NOMO-1 treated with dmso at 0.1 percent for 144 hours (cell line): Measurements from ENCODE around the gene CYTH1.

Experiments used
- DNase-seq: peaks from one replicate; lab custom pipeline; 2025; ENCODE audit not compliant: unreplicated experiment; lab: John Stamatoyannopoulos, UW

Gene CYTH1

DNA sequence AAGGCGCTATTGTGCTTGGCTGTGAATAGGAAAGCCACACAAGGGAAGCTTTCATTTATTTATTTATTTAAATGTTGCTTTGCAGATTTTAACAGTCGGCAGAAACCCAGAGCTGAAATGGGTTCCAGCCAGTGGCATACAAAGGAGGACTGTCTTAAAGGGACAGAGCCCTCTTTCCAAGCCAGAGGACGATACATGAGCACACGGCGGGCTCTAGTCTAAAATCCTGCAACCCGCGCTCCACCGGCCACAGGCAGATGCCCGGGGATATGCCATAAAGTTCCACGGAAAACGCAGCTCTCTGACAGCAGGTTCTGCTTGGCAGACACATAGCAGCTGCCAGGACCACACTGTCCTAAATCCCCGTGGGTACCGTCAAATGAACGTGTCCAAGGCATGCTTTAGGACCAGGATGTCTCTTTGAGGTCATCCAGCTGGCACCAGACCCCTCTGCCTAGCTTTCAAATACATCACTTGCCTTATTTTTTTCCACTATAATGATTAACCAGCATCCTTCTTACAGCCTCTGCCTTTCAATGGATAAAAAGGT lies 64.6 kb downstream of the CYTH1 start:
- no peak for DNase-seq

DNA sequence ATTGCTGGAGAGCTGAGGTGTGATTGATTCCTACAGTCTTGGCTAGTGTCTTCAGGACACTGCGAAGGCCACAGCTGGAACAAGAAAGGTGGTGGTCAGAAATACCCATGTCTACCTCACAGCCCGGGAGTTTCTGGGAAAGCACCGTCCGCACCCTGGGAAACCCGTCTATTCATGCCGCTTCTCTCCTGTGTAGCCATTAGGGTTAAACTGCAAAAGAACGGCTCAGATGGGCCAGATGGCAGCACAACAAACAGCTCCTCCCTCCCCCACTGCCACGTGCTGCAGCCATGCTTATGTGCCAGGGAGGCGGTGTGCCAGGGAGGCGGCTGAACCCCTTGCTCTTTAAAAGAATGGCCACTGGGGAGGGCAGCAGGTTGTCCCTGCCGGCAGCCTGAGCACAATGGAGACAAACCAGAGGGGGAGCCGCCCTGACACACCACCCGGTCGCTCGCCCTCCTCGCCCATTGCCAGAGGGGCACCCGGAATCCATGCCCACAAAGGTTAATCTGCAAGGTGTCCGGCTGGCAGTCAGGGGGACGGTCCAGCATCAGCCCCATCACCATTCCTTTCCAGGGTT lies 65.2 kb downstream of the CYTH1 start:
- DNase-seq = no peak

DNA sequence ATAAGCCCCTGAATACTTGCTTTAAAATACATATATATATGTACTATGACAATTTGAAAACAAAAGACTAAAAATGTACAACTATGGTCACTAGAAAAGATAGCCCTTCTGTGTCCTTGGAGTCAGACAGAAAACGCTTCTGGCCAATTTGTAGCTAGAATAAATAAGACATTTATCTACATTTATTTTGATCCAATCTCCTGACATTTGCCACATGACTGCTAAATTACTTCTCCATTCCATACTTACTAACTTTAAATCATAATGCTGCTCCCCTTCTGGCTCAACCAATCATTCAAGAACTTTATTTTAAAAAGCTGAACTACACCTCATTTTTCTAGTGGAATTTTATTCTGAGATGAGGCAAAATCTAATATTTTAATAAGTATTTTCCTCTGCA lies 65.8 kb downstream of the CYTH1 start:
- DNase-seq = no peak

DNA sequence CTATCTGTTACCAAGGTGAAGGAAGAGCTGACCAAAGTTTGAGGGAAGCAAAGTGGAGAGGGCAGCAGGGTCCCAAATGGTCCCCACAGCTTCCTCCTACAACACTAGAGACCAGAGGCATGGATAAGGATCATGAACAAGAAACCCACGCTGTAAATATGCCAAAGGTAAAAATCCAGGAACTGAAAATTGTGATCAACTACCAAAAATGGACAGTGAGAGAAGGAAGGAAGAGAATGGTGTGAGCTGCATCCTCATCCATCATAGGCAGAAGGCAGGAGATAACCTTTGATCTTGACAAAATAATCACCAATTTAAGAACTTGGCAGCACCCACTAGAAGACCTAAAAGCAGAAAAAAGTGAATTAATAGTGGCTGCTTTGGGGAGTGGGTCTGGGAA lies 66.2 kb downstream of the CYTH1 start:
- peak; percentile 1 for DNase-seq

DNA sequence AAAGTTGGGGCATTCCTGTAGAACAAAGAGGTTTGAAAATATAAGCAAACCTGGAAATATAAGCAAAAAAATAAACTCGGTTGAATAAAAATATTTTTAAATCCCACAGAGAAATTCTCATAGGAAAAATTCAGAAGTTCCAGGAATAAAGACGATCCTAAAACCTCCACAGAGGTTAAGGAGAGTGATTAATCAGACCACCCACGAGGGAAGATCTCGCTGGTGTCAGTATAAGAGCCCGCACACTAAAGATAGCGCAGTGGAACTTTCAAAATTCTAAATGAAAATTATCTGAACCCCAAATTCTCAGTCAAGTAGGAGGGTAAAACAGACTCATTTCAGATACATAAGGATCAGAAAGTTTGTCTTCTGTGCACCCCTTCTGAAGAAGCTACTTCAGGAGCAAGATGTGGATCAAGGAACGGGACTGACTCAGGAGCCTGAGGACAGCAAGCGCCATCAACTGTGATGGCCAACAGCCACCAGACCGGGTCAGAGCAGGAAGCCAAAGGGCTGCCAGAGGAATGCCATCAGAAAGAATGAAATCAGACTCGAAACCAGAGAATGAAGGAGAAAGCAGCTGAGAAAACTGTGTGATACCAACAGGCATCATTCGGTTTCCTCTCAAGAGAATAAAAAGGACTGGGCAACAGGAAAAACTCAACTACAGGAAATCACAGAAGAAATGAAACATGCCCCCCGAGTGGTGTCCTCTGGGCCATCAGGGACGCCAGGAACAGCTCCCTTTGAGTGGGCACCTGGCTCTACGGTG lies 66.9 kb downstream of the CYTH1 start:
- DNase-seq = no peak

DNA sequence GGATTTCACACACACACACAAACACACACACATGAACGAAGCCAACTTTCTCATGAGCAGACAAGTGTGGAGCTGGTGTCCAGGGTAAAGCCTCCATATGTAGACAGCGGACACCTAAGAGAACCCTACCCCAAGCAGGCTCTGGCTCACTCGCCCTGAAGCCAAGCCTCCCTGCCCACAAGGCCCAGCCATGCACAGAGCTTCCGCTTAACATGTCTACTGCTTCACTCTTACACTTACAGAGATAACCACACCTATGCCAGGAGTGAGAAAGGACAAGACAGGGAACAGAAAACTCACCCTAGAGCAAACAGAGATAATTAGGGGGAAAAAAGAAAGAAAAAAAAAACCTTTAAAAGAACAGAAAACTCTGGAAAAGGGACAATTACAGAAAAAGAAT lies 67.5 kb downstream of the CYTH1 start:
- DNase-seq = no peak

DNA sequence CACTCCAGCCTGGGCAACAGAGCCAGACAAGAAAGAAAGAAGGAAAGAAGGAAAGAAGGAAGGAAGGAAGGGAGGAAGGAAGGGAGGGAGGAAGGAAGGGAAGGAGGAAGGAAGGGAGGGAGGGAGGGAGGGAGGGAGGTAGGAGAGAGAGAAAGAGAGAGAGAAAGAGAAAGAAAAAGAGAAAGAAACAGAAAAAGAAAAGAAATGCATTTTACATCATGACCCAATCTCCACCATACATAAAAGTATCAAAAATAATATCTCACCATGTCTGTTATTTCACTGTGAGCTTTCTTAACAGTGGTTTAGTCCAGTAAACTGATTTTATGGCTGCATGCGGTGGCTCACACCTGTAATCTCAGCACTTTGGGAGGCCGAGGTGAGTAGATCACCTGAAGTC lies 70.0 kb downstream of the CYTH1 start:
- DNase-seq = no peak

DNA sequence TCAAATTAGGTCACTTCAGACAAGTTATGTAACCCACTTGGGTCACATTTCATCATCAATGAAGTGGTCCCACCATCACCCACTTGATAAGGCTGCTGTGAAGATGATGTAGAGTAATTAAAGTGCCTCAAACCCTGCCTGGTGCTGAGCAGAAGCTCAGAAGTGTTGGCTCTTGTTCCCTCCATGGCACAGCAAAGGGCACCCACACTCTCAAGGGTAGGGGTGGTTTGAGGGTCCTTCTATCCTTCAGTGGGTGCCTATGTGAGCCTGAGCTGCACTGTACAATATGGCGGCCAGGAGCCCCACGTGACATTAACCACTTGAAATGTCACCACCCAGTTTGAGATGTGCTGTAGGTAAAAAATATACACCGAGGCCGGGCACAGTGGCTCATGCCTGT lies 71.5 kb downstream of the CYTH1 start:
- DNase-seq = no peak

DNA sequence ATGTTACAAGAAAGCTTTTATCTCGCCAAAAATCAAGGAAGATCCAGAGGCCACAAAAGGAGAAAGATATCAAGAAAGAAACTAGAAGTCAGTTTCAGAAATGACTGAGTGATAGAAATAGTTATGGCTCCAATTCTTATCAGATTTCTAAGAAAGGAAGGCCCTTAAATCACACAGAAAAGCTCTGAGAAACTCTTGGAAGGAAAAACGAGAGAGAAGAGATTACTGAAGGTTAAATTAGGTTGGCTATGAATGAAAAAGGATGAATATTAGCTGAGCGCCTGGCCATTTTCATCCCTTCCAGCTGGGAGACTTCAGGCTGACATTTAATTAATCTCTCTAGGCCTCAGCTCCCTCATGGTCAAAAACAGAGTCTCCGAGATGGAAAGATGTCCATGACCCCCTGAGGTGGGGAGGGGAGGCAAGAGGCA lies 72.3 kb downstream of the CYTH1 start:
- no peak for DNase-seq

DNA sequence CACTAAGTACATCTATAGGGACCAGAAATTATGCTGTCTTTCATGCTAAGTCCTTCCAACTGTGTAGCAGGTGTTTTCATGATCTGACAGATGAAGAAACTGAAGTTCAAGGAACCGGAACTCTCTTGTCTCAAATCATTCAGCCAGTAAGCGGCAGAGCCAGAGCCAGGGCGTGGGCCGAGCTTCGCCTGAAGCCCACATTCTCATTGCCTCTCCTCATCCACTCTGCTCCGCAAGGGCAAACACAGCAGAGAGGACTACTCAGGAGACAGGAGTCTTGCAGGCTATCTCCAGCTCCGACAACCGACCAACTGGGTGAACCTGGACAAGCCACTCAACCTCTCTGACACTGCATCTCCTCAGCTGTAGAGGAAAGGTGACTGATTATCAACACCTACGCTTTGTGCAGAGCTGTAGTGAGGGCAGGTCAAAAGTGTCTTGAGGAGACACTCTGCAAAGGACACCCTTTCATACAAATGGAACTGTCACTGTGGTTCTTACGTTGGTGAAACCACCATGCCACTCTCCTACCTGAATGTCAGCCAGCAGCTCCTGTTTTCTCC lies 72.9 kb downstream of the CYTH1 start:
- DNase-seq = no peak

DNA sequence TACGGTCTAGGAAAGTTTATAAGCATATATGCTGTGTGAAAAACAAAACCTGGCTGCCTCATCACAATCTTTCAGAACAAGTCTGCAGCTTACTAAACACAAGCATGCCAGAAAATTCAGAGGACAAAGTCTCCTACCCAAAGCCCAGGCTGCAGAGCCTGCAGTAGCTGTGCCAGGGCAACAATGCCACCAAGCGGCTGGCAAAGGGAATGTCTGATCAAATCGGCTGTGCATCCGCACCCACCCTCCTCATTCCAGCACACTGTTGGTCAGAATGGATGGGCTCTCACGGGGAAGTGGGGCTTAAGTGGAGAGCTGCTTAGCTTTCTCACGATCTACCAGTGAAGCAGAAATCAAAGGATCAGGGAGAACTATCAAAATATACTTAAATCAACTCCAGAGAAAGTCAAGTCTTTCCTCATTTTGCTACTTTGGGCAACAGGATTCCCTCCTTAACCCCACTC lies 73.5 kb downstream of the CYTH1 start:
- DNase-seq = peak; percentile 66

DNA sequence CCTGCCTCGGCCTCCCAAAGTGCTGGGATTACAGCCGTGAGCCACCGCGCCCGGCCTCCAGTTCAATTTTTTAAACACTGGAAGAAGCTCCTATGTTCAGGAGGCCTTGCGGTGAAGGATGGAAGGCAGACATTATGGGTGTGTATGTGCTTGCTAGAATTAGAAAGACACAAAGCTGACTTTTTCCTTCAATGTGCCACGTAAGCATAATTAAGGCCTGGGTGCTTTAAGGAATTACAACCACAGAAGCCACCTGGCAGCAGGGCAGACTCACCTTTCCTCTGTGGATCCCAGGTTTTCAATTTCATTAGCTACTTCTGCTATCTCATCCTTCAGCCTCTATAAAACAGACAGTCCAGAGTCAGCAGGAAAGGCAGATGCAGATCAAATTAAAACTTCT lies 74.2 kb downstream of the CYTH1 start:
- no peak for DNase-seq

DNA sequence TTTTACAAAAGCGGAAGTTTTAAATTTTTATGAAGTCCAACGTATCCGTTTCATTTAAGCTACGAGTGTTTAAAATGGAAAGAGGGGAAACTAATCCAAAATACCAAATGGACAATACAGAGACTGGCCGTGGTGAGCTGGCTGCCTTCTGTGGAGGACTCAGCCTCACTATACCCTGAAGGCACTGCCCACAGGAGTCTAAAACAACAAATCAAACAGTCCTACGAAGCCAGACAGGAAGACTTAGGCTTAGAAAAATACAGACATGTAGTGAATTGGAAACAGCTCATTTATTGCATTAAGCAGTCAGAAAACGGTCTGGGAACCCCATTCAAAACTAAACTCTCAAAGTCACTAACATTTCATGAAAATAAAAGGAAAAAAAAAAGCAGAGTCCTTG lies 75.1 kb downstream of the CYTH1 start:
- DNase-seq = no peak

DNA sequence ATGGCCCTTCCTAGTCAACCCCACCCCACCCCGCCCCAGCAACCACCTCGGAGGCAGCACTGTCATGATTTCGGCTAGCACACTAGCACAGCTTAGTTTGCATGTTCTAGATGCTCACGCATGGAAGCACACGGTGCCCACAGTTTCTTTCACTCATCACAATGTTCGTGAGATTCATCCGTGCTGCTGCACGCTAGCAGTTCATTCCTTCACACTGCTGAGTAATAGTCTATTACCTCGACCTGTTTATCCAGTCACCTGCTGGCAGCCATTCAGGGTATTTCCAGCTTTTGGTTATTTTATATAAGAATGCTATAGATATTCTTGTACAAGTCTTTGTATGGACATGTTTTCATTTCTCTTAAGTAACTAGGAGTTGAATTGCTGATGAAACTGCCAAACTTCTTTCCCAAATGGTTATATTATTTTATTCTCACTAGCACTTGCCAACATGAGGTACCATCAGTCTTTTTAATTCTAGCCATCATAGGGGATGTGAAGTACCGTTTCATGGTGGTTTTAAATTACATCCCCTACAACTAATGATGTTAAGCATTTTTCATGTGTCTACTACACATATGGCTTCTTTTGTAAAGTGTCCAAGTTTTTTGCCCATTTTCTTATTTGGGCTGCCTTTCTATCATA lies 75.7 kb downstream of the CYTH1 start:
- no peak for DNase-seq

DNA sequence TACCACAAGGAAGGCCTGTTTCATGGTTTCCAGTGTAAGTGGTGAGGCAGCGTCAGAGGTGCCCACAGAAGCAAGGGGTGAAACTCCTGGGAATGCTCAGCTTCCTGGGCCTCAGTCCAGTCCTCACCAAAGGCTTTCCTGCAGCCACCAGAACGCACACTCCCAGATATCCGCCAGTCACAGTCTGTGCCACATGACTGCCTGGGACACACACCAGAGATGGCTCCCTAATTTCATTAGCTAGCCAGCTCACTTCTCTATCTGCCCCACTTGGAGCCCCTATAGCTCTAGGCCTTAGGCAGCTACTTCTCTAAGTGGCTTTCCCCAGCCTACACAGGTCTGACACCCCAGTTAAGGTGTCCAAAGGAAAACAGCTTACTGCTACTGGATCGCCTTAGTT lies 77.0 kb downstream of the CYTH1 start:
- no peak for DNase-seq

DNA sequence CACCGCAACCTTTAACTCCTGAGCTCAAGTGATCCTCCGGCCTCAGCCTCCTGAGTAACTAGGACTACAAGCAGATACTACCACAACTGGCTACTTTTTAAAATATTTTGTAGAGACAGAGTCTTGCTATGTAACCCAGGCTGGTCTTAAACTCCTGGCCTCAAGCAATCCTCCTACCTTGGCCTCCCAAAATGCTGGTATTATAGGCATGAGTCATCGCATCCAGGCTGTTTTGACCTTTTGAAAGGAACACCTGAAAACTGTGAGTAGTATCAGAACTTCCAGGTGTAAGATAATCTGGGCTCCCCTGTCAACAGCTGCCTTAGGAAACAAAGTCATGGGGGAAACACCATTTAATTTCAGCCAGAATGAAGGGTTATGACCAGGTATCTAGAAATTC lies 77.5 kb downstream of the CYTH1 start:
- no peak for DNase-seq

DNA sequence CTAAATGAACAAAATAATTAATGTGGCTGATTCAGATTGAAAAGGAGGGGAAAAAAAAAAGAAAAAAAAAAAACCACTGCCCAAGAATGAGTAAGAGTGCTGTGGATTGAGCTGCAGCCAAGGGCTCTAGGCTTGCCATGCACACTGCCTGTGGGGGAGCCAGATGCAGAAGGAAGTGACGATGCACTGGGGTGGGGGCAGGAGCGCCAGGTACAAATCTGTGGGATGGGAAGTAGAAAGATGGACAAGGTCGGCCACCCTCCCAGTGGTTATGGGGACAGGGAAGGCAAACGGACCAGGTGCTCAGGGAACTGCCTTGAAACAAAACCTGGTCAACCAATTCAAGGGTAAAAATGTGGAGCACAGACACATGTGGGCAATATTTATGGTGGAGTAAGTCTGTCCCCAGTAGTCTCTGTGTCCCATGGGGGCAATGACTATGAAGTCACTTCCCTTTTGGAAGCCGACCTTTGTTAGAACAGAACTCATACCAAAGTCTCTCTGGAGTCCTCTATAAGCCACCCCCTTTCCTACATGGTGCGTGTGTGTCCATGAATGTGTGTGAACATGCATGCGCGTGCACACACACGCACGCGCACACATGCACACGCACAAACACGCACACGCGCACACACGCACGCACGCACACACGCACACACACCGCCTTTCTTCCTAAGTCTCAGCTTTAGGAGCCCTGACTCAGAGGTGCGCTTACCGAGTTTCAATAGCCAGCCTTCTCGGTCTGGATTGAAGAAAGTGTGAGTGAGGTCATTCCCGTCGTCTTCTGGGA lies 84.3 kb downstream of the CYTH1 start:
- DNase-seq = no peak

DNA sequence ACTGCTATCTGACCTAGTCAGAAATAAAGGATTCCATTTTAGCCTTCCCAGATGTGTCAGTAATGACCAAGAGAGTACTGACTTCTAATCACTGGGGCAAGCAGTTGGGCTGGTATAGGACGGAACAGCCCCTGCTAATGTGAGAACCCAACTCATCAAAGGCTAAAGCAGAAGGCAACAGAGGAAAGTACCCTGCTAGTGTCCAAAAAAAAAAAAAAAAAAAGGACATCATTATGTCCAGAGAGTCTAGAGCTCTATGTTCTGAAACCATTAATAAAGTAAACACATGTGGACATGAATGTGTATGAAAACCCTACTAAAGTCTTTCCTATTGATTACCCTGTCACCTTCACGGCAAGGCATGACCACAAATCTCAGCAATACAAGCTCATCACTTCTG lies 85.0 kb downstream of the CYTH1 start:
- no peak for DNase-seq

DNA sequence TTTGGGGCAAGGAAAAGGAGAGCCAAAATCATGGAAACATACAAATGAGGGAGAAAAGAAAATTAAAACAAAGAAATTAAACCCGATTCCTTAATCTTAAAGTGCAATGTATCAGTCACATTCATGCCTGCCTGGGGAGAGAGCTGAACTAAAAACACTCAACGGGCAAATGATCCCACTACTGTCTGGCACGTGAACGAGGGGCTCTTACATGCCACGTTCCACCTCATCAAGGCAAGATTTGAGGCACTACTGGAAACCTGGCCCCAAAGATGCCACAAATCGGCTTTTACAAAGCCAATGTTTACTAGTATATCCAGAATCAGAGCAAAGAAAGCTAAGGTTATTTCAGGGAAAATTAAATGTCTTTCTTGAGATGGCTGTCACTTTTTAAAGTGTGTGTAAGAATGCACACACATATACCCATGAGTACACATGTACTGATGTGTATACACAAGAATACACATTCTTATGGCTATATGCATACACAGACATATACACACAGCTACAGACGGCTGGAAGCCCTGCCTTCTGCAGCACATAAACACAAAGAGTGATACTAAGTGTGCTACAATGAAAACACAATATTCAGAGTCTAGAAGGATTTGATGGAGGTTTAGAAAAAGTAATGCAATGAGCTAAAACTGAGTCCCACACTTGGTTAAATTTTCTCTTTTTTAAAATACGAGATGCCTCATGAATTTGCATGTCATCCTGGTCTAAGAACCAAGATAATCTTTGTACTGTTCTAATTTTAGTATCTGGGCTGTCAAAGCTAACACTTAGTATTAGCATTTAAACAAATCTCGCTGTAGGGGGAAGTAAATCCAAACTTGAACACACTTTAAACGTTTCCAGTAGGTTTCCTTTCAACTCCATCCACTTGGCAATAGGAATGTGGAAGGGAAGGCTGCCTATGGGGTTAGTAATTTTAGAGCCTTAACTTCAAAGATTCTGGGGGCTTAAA lies 85.8 kb downstream of the CYTH1 start:
- no peak for DNase-seq
